8988T (cell line): ENCODE data around the gene ATP8B1.
"Not testable (repeated sequence)": the region's sequence is repeated elsewhere in the genome, so short reads cannot be mapped to it uniquely, and the experiment has no call there.

Experiments used
- DNase-seq: peaks from one replicate; pipeline ENCODE4 v3.0.0; 2011

Gene ATP8B1

DNA sequence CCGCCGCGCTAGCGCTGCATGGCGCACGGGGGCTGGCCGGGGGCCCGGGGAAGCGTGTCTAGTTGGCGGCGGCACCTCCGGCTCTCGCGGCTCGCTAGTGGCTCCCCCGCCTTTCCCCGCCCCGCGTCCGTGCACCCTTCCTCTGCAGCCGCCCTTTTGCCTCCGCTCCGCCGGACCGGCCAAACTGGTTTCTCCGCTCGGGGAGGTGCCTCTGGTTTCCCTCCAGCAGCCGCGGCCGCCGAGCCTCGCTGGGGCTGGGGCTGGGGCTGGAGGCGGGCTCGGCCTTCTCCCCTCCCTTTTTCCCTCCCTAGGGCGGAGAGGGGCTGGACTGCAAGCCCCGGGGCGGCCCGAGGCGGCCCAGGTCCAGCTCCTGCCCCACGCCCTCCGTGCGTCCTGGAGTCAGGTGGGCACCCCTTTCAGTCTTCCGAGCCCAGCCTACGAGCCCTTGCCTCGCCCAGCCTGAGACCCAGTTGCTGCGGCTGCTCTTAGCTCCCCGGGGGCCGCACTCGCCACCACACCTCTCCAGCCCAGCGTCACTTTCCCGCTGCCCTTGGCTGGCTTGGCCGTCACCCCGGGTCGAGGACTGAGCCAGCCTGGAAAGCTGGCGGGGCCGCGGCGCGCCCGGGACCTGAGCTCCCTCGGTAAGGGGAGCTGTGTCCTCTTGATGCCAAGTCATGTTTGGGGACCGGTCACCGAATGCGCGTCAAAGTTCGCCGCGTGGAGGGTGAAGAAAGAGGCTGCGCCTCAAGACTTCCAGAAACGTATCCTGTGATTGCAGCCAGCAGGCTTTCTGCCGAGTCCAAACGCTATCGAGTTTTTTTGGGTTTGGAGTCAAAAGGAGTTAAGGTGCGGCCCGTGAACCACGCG lies at the start of gene ATP8B1:
Gene ATP8B1, minus strand, starts transcription at position 213 of the 867 bp plus-strand sequence. CDS start 71,508 bp downstream, outside the sequence.
- peak; percentile 19 for DNase-seq

DNA sequence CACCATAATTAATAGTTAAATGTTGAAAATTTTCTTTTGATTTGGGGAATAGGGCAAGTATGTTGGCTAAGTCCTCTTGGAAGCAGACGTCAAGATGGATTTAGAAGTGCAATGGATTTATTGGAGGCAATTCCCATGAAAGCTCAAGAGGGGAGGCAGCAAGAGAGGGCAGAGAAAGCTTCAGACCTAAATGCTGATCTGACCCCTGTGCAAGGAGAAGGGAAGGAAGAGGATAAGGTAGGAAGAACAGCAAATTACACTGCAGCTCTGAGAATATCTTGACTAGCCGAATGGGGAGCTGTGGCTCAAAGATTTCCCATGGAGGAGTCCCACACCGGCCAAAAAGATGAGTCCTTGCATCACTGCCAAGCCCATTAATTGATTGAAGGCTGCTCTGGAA lies 46.9 kb upstream of the ATP8B1 start:
- no peak for DNase-seq

DNA sequence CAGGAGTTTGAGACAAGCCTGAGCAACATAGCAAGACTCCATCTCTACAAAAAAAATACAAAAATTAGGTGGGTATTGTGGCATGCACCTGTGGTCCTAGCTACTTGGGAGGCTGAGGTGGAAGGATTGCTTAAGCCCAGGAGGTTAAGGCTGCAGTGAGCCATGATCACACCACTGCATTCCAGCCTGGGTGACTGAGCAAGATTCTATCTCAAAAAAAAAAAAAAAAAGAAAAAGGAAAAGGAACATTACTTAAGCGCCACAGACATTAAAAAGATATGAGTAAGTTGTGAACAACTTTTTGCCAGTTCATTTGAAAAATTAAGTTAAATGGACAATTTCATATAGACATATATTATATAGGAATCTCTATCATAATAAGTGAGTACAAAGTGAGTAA lies 45.3 kb upstream of the ATP8B1 start:
- DNase-seq: not testable (repeated sequence)

DNA sequence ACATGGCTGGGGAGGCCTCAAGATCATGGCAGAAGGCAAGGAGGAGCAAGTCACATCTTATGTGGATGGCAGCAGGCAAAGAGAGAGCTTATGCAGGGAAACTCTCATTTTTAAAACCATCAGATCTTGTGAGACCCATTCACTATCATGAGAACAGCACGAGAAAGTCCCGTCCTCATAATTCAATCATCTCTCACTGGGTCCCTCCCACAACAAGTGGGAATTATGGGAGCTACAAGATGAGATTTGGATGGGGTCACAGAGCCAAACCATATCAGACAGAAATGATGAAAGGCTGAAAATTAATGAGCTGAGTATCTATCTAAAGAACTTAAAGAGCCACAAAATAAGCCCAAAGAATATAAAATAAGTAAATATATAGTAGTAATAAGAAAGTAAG lies 44.3 kb upstream of the ATP8B1 start:
- DNase-seq: not testable (repeated sequence)

DNA sequence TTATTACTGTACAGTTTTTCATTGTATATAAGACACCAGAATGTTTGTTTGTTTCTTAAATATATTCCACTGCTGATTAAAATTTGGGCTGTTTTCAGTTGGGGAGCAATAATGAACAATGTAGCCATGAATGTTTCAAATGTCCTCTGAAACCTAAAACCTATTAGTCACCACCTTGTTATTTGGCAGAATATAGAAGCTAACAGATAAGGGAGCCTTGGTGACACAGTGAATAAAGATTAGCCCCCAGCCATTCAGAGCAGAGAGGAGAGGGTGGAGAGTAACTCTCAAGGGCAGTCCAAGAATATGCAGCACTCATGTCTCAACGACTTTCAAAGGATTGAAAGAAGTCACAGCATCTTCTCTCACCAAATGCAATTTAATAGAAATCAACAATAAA lies 43.1 kb upstream of the ATP8B1 start:
- DNase-seq: no peak

DNA sequence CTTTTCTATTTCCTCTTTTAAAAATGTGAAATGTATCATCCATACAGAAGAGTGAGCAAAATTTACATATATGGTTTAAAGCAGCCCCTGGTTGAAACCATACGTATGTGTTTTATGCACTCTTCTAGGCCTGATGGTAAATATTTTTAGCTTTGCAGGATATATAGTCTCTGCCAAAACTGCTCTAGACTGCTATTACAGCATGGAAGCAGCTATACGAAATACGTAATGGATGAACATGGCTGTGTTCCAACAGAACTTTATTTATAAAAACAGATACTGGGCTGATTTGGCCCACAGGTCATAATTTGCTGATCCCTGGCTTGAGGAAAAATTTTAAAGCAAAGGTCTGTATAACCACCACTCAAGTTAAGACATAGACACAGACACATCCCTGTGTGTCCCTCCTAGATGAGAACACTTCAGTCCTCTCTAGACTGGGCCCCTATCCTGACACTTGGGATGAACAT lies 42.5 kb upstream of the ATP8B1 start:
- no peak for DNase-seq

DNA sequence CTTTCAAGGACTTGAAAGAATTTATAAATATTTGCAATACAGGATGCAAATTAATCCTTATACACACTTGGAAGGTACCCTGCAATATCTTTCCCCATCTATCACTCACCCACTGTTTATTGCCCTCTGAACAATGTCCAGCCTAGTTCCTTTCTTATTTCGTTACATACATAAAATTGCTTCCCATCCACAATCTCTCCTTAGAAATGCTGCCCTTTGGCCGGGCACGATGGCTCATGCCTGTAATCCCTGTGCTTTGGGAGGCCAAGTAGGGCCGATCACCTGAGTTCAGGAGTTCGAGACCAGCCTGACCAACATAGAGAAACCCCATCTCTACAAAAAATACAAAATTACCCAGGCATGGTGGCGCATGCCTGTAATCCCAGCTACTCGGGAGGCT lies 41.2 kb upstream of the ATP8B1 start:
- DNase-seq: no peak

DNA sequence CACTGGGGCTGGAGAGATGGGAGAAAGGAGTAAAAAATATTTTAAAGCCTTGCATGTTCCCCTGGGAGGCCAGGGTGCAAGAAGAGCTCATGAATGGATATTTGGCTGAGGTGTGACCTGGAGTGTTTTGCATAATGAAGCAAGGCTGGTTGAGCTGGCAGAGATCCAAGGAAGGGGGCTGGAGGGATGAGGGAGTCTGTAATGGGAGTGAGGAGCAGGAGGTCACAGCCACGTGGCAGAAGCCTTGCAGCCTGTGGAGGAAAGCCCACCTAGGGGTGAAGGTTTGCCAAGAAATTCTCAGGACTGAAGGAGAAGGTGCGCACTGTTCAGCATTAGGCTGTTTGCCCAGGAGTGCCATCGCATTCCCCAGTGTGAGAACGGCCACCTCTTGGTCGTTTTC lies 40.3 kb upstream of the ATP8B1 start:
- no peak for DNase-seq

DNA sequence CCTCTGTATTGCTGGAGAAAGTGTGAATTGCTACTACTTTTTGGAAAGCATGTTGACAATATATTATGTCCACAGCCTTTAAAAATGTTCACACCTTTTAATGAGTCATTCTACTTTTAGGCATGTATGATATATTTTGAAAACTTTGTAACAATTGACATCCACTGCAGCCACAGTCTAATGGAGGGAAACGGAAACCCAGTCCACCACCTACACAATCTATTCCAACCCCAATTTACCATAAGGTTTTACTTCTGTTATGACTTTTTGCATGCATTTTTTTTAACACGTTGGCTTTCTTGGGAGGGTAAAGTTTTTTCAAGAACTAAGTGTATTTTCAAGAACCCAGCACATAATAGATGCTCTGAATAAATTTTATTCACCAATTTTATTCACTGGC lies 38.5 kb upstream of the ATP8B1 start:
- DNase-seq: no peak

DNA sequence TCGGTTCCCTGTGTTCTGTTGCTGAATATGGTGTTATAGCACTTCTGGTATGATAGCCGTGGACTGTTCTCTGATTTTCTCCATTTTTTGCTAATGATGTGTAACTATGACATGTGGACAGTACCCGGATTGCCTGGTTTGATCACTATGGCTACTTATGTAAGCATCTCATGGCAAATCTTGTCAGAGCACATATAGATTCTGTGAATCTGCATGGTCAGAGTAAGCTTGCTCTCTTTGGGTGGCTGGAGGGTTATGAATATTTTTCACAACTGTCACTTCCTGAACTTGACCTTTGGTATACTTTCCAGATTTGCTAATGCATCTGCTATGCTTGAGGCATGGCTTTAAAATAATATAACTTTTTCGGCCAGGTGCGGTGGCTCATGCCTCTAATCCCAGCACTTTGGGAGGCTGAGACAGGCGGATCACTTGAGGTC lies 36.8 kb upstream of the ATP8B1 start:
- no peak for DNase-seq

DNA sequence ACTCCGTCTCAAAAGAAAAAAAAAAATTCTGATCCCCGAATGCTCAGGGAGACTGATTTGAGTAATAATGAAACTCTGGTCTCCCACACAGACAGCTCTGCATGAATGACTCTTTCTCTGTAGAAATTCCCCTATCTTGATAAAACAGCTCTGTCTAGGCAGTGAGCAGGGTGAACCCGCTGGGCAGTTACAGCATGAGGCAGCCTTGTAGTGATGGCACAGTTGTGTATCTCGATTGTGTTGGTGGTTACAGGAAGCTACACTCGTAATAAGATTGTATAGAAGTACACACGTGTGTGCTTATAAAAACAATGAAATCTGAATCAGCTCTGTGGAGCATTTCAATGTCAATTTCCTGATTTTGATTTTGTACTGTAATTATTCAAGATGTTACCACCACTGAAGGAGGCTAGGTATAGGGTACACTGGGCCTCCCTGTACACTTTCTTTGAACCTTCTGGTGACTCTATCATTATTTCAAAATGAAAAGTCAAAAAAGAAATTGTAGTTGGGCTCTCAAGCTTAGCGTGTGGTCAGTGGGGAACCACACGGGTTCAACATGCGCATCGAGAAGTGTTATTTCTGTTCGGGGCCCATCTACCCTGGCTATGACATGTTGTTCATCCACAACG lies 34.9 kb upstream of the ATP8B1 start:
- no peak for DNase-seq

DNA sequence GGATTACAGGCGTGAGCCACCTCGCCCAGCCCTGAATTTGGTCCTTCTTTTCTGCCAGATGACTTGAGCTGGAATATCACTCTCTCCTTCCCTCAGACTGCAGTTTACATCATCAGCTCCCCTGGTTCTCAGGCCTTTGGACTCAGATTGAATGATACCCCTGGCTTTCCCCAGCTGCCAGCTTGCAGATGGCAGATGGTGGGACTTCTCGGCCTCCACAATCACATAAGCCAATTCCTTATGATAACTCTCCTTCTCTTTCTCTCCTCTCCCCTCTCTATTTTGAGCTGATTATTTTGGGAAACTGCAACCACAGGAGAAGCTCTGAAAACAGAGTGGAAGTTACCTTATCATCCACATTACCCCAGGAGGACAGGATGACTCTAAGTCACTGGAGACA lies 33.4 kb upstream of the ATP8B1 start:
- DNase-seq: no peak

DNA sequence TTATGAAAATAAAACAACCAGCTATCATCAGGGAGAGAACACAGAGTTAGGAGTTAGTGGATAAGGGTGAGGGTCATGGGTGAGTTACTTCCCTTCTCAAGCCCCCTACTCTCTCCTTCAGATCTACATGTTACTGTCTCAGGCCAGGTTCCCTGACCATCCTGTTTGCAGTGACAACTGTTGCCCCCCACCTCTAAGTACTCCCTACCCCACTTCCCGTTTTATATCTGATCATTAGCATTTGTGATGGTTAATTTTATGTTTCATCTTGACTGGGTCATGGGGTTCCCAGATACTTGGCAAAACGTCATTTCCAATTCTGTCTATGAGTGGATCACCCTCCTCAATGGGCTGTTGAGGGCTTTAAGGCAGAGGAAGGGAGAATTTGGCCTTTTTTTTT lies 32.8 kb upstream of the ATP8B1 start:
- no peak for DNase-seq

DNA sequence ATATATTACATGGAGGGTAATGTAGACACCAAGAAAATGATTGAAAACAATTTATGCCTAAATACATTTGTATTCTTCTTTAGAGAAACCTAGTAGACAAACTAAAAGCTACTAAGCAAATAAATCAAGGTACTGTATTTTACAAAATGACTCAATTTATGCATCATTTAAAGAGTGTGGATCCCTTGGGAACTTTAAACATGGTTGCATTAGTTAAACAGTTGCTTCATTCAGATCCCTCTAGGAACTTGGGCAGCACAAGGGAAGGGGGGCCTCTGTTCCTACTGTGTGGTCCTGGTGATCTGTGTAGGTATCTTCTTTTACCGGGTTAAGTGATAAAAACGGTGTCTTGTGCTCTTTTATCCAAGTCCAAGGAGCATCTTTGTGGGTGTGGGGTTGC lies 31.5 kb upstream of the ATP8B1 start:
- DNase-seq: no peak

DNA sequence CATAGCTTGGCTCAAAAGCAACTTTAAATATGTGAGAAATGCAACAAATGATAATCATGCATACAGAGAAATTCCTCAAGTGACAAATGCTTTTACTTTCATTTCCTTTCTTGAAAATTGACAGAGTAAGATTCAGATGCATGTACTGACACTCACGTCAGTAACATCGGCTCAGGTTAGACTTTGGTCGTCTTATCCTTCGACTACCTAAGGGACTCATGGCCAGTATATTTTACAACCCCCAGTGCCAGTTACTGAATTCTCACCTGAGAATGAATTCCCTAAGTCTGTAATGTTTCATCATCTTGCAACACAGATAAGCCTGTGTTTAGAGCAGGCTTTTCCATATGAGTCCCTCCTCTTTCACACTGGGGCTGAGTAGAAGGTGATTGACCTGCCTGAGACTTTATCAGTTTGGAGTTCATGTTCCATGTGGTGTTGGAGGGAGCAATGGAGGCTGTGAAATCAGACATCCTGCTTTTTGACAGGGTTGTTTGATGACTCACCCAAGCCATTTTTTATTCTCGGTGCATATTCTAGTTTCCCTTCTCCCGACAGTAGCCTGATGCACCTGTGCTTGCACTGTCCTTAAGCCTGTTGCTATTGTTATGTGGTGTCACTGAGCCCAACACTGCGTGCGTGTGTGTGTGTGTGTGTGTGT lies 30.5 kb upstream of the ATP8B1 start:
- DNase-seq: no peak

DNA sequence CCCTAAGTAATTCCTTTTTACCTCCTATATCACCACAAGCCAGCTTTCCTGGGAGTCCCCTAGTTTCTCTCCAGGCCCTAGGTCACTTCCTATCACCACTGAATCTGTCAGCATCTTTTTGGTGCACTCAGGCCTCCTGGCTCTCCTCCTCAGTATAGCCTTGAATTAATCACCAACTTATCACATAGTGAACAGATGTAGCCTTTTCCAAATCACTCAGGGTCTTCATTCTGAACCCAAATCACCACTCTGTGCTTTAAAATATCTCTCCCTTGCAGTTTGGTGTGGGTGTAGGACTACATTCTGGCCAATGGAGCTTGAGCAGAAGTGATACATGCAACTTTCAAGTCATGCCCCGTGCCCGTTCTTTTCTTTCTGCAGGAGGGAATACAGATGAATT lies 29.6 kb upstream of the ATP8B1 start:
- no peak for DNase-seq

DNA sequence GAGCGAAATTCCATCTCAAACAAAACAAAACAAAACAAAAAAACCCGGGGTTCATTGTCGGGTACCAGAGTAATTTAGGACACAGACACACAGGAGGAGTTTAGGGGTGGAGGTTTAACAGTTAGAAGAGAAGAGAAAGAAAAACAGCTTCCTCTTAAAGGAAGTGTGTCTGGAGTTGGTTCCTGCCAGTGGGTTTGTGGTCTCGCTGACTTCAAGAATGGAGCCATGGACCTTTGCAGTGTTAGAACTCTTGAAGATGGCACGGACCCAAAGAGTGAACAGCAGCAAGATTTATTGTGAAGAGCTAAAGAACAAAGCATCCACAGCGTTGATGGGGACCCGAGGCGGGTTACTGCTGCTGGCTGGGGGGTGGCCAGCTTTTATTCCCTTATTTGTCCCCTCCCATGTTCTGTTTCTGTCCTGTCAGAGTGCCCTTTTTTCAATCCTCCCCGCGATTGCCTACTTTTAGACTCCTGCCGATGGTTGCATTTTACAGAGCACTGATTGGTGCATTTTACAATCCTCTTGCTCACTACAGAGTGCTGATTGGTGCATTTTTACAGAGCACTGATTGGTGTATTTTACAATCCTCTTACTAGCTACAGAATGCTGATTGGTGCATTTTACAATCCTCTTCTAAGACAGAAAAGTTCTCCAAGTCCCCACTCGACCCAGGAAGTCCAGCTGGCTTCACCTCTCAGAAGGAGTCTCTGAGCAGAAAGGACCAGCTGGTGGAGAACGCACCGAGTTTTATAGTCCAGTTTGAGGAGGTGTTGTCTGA lies 28.7 kb upstream of the ATP8B1 start:
- no peak for DNase-seq

DNA sequence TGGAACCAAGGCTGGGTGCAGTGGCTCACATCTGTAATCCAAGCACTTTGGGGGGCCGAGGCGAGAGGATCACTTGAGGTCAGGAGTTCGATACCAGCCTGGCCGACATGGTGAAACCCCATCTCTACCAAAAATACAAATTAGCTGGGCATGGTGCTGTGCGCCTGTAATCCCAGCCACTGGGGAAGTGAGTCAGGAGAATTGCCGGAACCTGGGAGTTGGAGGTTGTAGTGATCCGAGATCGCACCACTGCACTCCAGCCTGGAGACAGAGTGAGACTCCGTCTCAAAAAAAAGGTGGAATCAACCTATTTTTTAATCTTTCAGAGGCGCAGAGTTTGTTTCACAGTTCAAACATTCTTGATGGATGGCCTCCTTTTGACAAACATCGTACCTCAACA lies 24.5 kb upstream of the ATP8B1 start:
- no peak for DNase-seq

DNA sequence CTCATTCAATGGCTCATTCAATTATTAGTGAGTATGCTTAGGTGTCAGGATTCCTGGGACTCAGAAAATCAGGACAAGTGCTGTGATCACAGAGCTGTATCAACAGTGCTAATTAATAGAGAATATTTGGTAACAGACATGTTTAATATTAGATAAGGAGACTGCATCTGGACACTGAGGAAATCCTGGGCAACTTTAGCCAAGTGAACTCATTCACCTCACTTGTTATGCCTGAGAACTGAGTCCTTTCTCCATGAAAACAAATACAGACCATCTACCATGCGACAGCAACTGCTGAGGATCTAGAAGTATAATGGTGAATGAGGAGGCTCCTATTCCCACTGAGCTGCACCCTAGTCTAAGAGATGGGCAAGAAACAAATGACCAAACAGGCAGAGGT lies 23.1 kb upstream of the ATP8B1 start:
- no peak for DNase-seq

DNA sequence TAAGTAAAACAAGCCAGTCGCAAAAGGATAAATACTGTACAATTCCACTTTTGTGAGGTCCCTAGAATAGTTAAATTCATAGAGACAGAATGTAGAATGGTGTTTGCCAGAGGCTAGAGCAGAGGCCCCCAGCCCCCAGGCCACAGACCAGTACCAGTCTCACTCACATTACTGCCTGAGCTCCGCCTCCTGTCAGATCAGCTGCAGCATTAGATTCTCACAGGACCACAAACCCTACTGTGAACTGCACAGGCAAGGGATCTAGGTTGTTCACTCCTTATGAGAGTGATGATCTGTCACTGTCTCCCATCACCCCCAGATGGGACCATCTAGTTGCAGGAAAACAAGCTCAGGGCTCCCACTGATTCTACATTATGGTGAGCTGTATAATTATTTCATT lies 17.5 kb upstream of the ATP8B1 start:
- DNase-seq: not testable (repeated sequence)

DNA sequence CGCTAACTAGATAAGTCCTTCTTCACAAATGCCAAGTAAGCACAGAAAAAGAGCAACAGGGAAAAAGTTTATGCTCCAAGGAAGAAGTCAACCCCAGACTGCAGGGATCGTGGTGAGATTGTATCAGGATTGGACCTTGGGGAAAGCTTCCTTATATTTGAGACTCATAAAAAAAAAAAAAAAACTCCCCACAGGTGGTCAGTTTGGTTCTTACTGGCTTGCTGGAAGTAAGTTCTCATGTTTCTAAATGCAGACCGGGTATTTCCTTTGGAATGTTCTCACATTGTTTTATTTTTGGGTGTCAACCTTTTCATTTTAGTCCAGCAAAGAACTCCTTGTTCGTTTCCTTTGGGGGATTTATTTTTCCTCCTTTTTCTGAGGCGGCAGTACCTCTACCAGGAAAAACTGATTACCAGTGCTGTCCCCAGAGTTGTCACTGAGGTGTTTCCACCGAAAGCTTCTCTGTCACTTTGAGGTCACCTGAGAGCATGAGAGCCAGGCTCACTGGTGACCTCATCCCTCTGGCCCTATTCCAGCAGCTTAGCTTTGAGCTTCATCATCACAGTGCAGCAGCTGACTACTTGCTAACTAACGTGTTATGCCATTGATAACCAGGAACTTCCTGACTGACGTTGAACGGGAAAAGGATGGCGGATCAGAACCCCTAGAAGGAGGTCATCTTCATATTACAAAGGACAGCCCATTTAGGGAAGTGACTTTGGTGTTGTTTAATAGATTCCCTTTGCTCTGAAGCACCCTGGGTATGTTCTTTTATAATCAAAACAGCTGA lies 16.8 kb upstream of the ATP8B1 start:
- DNase-seq: no peak

DNA sequence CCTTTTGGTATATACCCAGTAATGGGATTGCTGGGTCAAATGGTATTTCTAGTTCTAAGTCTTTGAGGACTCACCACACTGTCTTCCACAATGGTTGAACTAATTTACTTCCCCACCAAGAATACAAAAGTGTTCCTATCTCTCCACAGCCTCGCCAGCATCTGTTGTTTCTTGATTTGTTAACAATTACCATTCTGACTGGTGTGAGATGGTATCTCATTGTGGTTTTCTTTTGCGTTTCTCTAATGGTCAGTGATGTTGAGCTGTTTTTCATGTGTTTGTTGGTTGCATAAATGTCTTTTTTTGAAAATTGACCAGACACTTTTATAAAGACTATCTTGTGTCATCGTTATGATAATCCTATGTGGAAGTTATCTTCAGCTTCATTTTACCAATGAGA lies 16.0 kb upstream of the ATP8B1 start:
- DNase-seq: no peak
